ENCODE results near the gene SUPV3L1. TPM values are rescaled to one million over a fixed set of nuclear protein-coding genes. Genes with fewer than 3 reads are reported as not detected.

SUPV3L1 gene
- total and polyA plus RNA-seq, 2 of the 8 experiments (the other 6 are each of a cell fraction or from before 2014, with no cell fraction given), result 34.6 to 45.6 TPM

GRCh38 chr10:69246036-69246435, 66.0 kb downstream of the SUPV3L1 start:
- Histone ChIP-seq H3K9me3 (ENCODE audit: insufficient read depth in 2 of 2, low read depth in 1 of 2, low read length in 1 of 2) (no peaks in the 10 kb centered on the region), H3K36me3 (ENCODE audit: control insufficient read depth in 2 of 4, insufficient read depth in 4 of 4, low read length in 3 of 4) (no peaks in the 10 kb centered on the region), H3K23me2 (ENCODE audit: low read depth, low read length) (no peaks in the 10 kb centered on the region), H3K23ac (ENCODE audit: insufficient read length) (no peak overlapping the region), H4K8ac (ENCODE audit: extremely low read depth, insufficient read depth, low read length) (no peak overlapping the region), H3K79me2 (ENCODE audit: control insufficient read depth in 1 of 2, insufficient read depth in 2 of 2, low read length in 2 of 2) (no peaks in the 10 kb centered on the region), H2BK15ac (ENCODE audit: low read length) (peak overlapping the region; percentile 21; the same call in 1 of the 2 replicates), H2BK12ac (ENCODE audit: low read depth, low read length) (no peak overlapping the region), H4K91ac (replicated peaks; ENCODE audit: insufficient read length, low read length) (no peak overlapping the region), H2AFZ (ENCODE audit: low read length) (no peak overlapping the region), H3K56ac (replicated peaks; ENCODE audit: insufficient read length, low read depth, low read length) (no peak overlapping the region), H3K27ac (ENCODE audit: low read depth, low read length) (no peak overlapping the region), H3K27me3 (replicated peaks in 1 of 4; ENCODE audit: control insufficient read depth in 3 of 4, extremely low read depth in 1 of 4, insufficient read depth in 3 of 4, low read length in 3 of 4) (no peaks in the 10 kb centered on the region), H3K18ac (ENCODE audit: extremely low read depth, low read length) (no peak overlapping the region), H3K79me1 (ENCODE audit: low read depth, low read length) (no peaks in the 10 kb centered on the region), H3K4me3 (ENCODE audit: extremely low read depth in 1 of 4, insufficient read depth in 2 of 4, low read depth in 3 of 4, low read length in 4 of 4) (no peak overlapping the region), H2BK120ac (replicated peaks; ENCODE audit: low read depth, low read length) (no peak overlapping the region), H2BK5ac (ENCODE audit: low read depth, low read length) (no peak overlapping the region), H2BK20ac (ENCODE audit: low read length) (no peak overlapping the region), H2AK5ac (ENCODE audit: low read depth, low read length) (no peak overlapping the region), H3K4me2 (ENCODE audit: insufficient read depth in 1 of 2, low read depth in 2 of 2, low read length in 2 of 2) (no peak overlapping the region), H3K9ac (replicated peaks in 1 of 4; ENCODE audit: extremely low read depth in 1 of 4, low read depth in 3 of 4, low read length in 3 of 4) (no peak overlapping the region), H3K14ac (ENCODE audit: insufficient read length) (no peak overlapping the region), H3K4ac (replicated peaks; ENCODE audit: insufficient read length, low read depth, low read length) (no peak overlapping the region), H3K4me1 (replicated peaks in 1 of 4; ENCODE audit: control insufficient read depth in 3 of 4, insufficient read depth in 4 of 4, low read length in 3 of 4) (no peaks in the 10 kb centered on the region; a peak in 1 of 7 replicates), H4K20me1 (replicated peaks in 1 of 2; ENCODE audit: control insufficient read depth in 1 of 2, insufficient read depth in 2 of 2, low read length in 2 of 2) (no peaks in the 10 kb centered on the region), H4K5ac (ENCODE audit: insufficient read length, low read depth, low read length) (no peak overlapping the region)
- POLR2A ChIA-PET (ENCODE audit: partially characterized antibody), result no interaction called here
- DNase-seq (ENCODE audit: low read depth in 1 of 2, low spot score in 2 of 2) (no peak), FAIRE-seq (no peak)
- WGBS, 2 experiments (ENCODE audit: extremely low coverage in 1 of 2, insufficient coverage in 1 of 2, insufficient read length in 1 of 2, insufficient replicate concordance in 2 of 2, low coverage in 1 of 2, low lambda C conversion rate in 2 of 2, missing lambda C conversion rate in 1 of 2), result 82% methylated on average over 5 of the region's 5 CpGs; no CpG with 5 or more reads in 1 of the 2 experiments
- TF ChIP-seq GTF2F1 (IDR thresholded peaks at IDR 0.05; ENCODE audit: borderline replicate concordance, low read depth, low read length), result no peak
- no peak for TF ChIP-seq TAF7 (optimal IDR thresholded peaks at IDR 0.05; ENCODE audit: borderline replicate concordance, low read depth, low read length)
- TF ChIP-seq SUZ12 (IDR thresholded peaks at IDR 0.05; ENCODE audit: low read length), result no peak
- no peak for TF ChIP-seq KDM1A (IDR thresholded peaks at IDR 0.05; ENCODE audit: borderline replicate concordance, low read length)
- TF ChIP-seq CHD2 (IDR thresholded peaks at IDR 0.05; ENCODE audit: low read length), result no peak
- no peak for TF ChIP-seq SIX5 (IDR thresholded peaks at IDR 0.05; ENCODE audit: low read depth, low read length)
- CTCF ChIA-PET (ENCODE audit: partially characterized antibody), result interaction anchor here (0.8 to 2.1 kb wide), 9 partner anchors 8 to 165 kb away, joined by 3 to 10 read pairs (median 3); no protein-coding TSS in a partner anchor

All from H1 (cell line).